ENCODE data around the gene CYP2S1.
A peak's percentile ranks its signal among the peaks of the same experiment; 100 is the strongest.
"Not testable (repeated sequence)": the region's sequence is repeated elsewhere in the genome, so short reads cannot be mapped to it uniquely, and the experiment has no call there.

Gene CYP2S1

GRCh38 chr19:41192574-41193429, at the start of gene CYP2S1:
TSS of gene CYP2S1 (plus strand) at chr19:41193219. CDS start at chr19:41193265, 46 bp downstream.
- DNase-seq (ENCODE audit: low read depth in 2 of 2): no peak

GRCh38 chr19:41144403-41144802, 48.6 kb upstream of the CYP2S1 start:
- peak; percentile 75 to 84 for DNase-seq (ENCODE audit: low read depth in 2 of 2)

DNA sequence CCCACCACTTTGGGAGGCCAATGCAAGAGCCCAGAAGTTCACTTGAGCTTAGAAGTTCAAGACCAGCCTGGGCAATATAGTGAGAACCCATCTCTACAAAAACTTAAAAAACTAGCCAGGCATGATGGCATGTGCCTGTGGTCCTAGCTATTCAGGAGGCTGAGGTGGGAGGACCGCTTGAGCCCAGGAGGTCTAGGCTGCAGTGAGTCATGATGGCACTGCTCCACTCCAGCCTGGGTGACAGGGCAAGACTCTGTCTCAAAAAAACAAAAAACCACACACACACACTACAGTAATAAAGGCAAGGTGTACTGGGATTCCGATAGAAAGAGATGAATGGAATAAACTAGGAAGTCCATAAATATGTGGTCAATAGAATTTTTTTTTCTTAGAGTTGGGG, 43.2 kb upstream of the CYP2S1 start:
- no peak for DNase-seq (ENCODE audit: low read depth in 2 of 2)

GRCh38 chr19:41150986-41151385, 42.0 kb upstream of the CYP2S1 start:
- not testable (repeated sequence) for DNase-seq (ENCODE audit: low read depth in 2 of 2)

DNA sequence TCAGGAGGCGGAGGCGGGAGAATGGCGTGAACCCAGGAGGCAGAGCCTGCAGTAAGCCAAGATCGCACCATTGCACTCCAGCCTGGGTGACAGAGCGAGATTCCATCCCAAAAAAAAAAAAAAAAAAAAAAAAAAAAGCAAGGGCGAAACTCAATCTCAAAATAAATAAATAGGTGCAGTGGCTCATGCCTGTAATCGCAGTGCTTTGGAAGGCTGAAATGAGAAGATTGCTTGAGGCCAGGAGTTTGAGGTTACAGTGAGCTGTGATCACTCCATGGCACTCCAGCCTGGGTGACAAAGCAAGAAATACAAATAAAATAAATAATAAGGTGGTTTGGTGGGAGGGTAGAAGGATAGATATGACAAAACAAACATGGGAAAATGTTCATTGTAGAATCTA, 39.0 kb upstream of the CYP2S1 start:
- DNase-seq (ENCODE audit: low read depth in 2 of 2): no peak

DNA sequence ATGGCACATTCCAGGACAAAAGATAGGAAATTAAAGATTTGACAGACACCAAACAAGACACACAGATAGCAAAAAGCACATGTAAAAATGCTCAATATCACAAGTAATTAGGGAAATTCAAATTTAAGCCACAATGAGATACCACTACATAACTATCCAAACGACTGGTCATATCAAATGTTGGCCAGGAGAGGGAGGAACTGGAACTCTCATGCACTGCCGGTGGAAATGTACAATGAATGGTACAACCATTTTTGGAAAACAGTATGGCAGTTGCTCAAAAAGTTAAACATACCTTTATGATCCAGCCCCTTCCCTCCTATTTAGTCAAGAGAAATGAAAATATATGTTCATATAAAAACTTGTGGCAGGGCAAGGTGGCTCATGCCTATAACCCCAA, 36.8 kb upstream of the CYP2S1 start:
- DNase-seq (ENCODE audit: low read depth in 2 of 2): no peak

DNA sequence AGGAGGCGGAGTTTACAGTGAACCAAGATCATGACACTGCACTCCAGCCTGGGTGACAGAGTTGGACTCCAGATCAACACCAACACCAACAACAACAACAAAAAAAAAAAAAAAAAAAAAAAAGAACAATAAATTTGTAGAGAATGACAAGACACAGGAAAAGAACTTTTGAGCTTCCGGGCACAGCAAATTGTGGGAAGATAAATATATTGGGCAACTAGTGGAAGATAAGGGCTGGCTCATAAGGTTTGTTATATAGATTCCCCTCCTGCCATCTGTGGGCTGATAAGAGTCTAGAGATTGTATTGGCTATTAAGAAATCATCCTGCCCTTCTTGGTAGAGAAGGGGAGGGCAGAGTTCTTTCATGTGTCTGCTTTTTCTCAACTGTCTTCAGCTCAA, 33.1 kb upstream of the CYP2S1 start:
- DNase-seq (ENCODE audit: low read depth in 2 of 2): no peak

DNA sequence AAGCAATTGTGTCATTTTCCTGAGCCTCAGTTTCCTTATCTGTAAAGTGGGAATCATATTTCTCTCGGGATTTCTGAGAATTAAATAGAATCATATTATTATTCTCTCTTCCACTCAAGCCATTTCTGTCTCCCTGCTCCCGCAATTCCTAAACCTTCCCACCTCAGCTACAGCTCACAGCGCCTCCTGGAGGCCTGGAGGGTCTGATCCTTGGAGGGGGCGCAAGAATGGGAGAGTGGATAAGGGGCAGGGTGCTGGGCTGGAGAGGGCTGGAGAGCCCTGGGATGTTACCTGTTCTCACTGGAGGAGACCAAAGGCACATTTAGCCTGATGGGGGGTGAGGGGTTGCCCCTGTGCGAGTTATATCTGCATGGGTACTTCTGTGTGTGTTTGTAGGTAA, 31.1 kb upstream of the CYP2S1 start:
- no peak for DNase-seq (ENCODE audit: low read depth in 2 of 2)

GRCh38 chr19:41166944-41167804, 25.8 kb upstream of the CYP2S1 start:
- DNase-seq (ENCODE audit: low read depth in 2 of 2): no peak

- no peak for DNase-seq (ENCODE audit: low read depth in 2 of 2)
Measured at GRCh38 chr19:41172297-41173164, 20.5 kb upstream of the CYP2S1 start.

GRCh38 chr19:41174297-41174928, 18.6 kb upstream of the CYP2S1 start:
- DNase-seq (ENCODE audit: low read depth in 2 of 2): no peak

DNA sequence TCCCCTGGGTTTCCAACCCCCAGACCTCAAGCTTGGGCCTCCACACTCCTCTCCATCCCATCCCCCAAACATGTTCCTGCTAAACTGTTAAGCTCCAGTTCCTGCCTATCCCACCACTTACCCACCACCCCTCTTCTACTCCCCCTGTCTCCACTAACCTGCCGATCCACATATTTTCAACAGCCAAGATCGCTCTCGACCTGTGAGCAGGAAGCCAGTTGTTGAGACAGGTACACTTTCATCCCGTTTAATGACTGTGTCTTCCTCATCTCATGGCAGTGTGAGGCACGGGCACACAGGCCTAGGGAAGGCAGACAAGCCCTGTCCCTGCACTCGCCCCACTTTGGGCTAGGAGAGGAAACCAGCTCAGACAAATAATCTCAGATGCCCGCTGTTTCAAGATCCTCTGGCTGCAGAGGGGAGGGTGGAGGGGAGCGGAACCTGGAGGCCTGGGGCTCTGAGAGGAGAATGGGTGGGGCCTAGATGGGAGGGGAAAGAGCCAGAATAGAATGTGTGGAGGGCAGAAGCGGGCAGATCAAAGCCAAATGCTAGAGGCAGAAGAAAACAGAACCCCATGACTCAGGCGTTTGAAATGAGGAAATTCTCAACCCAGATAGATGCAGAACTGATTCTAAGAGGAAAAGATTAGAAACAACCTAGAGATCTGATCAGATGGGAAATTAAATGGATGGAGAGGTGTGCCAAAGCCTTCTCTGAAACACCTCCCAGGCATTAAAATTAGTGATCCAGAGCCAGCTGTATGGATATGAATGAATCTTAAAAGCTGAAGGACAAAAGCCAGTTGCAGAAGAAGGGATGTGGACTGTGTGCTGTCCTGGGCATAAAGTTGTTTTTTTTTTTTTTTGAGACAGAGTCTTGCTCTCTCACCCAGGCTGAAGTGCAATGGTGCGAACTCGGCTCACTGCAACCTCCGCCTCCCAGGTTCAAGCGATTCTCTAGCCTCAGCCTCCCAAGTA, 16.9 kb upstream of the CYP2S1 start:
- no peak for DNase-seq (ENCODE audit: low read depth in 2 of 2)

GRCh38 chr19:41180173-41180572, 12.8 kb upstream of the CYP2S1 start:
- DNase-seq (ENCODE audit: low read depth in 2 of 2): not testable (repeated sequence)

GRCh38 chr19:41186971-41187883, 5.8 kb upstream of the CYP2S1 start:
- no peak for DNase-seq (ENCODE audit: low read depth in 2 of 2)

DNA sequence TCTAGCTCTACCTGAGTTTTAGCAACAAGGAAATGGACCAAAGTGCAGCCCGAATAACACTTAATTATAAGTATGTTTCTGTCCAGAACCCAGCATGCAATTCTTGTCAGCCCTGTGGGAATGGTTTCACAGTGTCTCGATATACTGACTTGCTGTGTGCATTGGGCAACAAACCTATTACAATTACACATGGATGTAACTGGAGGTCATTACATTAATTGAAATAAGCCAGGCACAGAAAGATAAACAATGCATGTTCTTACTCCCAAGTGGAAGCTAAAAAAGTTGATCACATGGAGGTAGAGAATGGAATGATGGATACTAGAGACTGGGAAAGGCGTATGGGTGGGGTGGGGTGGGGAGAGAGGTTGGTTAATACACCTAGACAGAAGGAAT, 5.1 kb upstream of the CYP2S1 start:
- no peak for DNase-seq (ENCODE audit: low read depth in 2 of 2)

GRCh38 chr19:41189425-41190065, 3.5 kb upstream of the CYP2S1 start:
- no peak for DNase-seq (ENCODE audit: low read depth in 2 of 2)

GRCh38 chr19:41193430-41194156, 574 bp downstream of the CYP2S1 start:
- no peak for DNase-seq (ENCODE audit: low read depth in 2 of 2)

DNA sequence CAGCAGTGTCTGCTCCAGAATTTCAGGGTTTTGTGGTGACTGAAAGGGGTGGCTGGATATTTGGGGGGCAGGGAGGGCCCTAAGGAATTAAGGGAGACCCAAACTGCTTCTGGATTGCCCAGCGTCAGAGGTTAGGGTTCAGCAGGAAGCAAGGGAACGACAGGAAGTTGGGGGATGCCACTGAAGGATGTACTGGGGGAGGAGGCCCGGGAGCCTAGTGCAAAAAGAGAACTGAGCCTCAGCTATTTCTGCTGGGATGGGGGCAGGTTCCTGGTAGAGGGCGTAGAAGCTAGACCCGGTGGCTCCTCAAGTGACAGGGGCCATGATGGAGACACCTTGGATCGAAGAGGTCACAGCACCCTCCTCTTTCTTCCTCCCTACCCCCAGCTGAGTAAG, 1.1 kb downstream of the CYP2S1 start:
- DNase-seq (ENCODE audit: low read depth in 2 of 2): no peak
